Neural cell (in vitro differentiated cells): ENCODE data around the gene SLIT3.

Experiments
- CTCF ChIP-seq: fragments of 450-650 bp; IDR thresholded peaks from 2 replicates; pipeline ENCODE4 v1.5.1; 2014; ENCODE audit warnings: antibody characterized with exemption, mild to moderate bottlenecking, moderate library complexity; ENCODE audit not compliant: poor library complexity, severe bottlenecking
- EP300 ChIP-seq: fragments of 450-650 bp; conservative IDR thresholded peaks from 2 replicates; pipeline ENCODE4 v1.6.1; 2014; ENCODE audit warnings: antibody characterized with exemption, mild to moderate bottlenecking, moderate library complexity; ENCODE audit not compliant: poor library complexity, severe bottlenecking
- EZH2 ChIP-seq: fragments of 200-600, 300-800 bp; shearing (Covaris generic), sonication (generic); IDR thresholded peaks from 2 replicates; pipeline ENCODE4 v1.6.1; 2014; ENCODE audit warnings: antibody characterized with exemption, low read length, borderline replicate concordance, mild to moderate bottlenecking; ENCODE audit not compliant: insufficient read depth, poor library complexity, severe bottlenecking
- MXI1 ChIP-seq: fragments of 450-650 bp; conservative IDR thresholded peaks from 2 replicates; pipeline ENCODE4 v1.6.1; 2014; ENCODE audit warnings: antibody characterized with exemption, mild to moderate bottlenecking; ENCODE audit not compliant: poor library complexity, severe bottlenecking
- POLR2AphosphoS5 ChIP-seq: IDR thresholded peaks from 2 replicates; pipeline ENCODE4 v1.6.1; 2012
- RAD21 ChIP-seq: fragments of 450-650 bp; conservative IDR thresholded peaks from 2 replicates; pipeline ENCODE4 v1.6.1; 2014; ENCODE audit warnings: antibody characterized with exemption, mild to moderate bottlenecking, moderate library complexity
- SMC3 ChIP-seq: fragments of 450-650 bp; conservative IDR thresholded peaks from 2 replicates; pipeline ENCODE4 v1.6.1; 2014; ENCODE audit warnings: antibody characterized with exemption, mild to moderate bottlenecking, moderate library complexity; ENCODE audit not compliant: poor library complexity
- TAF1 ChIP-seq: IDR thresholded peaks from 2 replicates; pipeline ENCODE4 v1.6.1; 2012; ENCODE audit warnings: low read depth
- TF ChIP-seq, protein P1 (sequence below): IDR thresholded peaks from 2 replicates; pipeline ENCODE4 v1.6.1; 2012; ENCODE audit warnings: borderline replicate concordance

- no peak for TF ChIP-seq TAF1
- TF ChIP-seq, protein P1, sequence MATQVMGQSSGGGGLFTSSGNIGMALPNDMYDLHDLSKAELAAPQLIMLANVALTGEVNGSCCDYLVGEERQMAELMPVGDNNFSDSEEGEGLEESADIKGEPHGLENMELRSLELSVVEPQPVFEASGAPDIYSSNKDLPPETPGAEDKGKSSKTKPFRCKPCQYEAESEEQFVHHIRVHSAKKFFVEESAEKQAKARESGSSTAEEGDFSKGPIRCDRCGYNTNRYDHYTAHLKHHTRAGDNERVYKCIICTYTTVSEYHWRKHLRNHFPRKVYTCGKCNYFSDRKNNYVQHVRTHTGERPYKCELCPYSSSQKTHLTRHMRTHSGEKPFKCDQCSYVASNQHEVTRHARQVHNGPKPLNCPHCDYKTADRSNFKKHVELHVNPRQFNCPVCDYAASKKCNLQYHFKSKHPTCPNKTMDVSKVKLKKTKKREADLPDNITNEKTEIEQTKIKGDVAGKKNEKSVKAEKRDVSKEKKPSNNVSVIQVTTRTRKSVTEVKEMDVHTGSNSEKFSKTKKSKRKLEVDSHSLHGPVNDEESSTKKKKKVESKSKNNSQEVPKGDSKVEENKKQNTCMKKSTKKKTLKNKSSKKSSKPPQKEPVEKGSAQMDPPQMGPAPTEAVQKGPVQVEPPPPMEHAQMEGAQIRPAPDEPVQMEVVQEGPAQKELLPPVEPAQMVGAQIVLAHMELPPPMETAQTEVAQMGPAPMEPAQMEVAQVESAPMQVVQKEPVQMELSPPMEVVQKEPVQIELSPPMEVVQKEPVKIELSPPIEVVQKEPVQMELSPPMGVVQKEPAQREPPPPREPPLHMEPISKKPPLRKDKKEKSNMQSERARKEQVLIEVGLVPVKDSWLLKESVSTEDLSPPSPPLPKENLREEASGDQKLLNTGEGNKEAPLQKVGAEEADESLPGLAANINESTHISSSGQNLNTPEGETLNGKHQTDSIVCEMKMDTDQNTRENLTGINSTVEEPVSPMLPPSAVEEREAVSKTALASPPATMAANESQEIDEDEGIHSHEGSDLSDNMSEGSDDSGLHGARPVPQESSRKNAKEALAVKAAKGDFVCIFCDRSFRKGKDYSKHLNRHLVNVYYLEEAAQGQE, result no peak
- no peak for TF ChIP-seq CTCF
- no peak for TF ChIP-seq POLR2AphosphoS5
- no peak for TF ChIP-seq EZH2
- no peak for TF ChIP-seq SMC3
- TF ChIP-seq EP300, result no peak
- TF ChIP-seq RAD21, result no peak
- TF ChIP-seq MXI1, result no peak
These were observed 200.2 kb downstream of the SLIT3 start for GRCh38 chr5:169100735-169101075.
